Nephron progenitor cell (in vitro differentiated cells): ENCODE measurements around the gene LRCOL1.
A peak's percentile ranks its signal among the peaks of the same experiment; 100 is the strongest.

Source experiments
- DNase-seq: peaks from one replicate; pipeline ENCODE4 v3.0.0; 2021
- H3K27ac Mint-ChIP-seq: 2 replicates; pipeline ENCODE4 v1.8.0; 2021; ENCODE audit warnings: mild to moderate bottlenecking, moderate library complexity, mixed read lengths
- H3K27me3 Mint-ChIP-seq: 2 replicates; pipeline ENCODE4 v1.8.0; 2021; ENCODE audit warnings: mild to moderate bottlenecking, low read depth, mixed read lengths; ENCODE audit not compliant: poor library complexity
- H3K36me3 Mint-ChIP-seq: 2 replicates; pipeline ENCODE4 v1.8.0; 2021; ENCODE audit warnings: low read depth, mixed read lengths
- H3K4me1 Mint-ChIP-seq: 2 replicates; pipeline ENCODE4 v1.8.0; 2021; ENCODE audit warnings: mixed read lengths
- H3K4me3 Mint-ChIP-seq: 2 replicates; pipeline ENCODE4 v1.8.0; 2021; ENCODE audit warnings: mild to moderate bottlenecking, moderate library complexity, mixed read lengths
- H3K9me3 Mint-ChIP-seq: 2 replicates; pipeline ENCODE4 v1.8.0; 2021; ENCODE audit warnings: mild to moderate bottlenecking, moderate library complexity, mixed read lengths
- TF ChIP-seq, protein P1 (sequence below): fragments of 200-600 bp; sonication (generic); IDR thresholded peaks from 2 replicates; pipeline ENCODE4 v1.5.0; 2021; ENCODE audit warnings: antibody characterized with exemption

The LRCOL1 gene

GRCh38 chr12:132561427-132562156, 48.8 kb downstream of the LRCOL1 start:
- Mint-ChIP-seq H3K4me3 (peak overlapping the region; percentile 86), H3K27me3 (peaks cover 2% of the 10 kb centered on the region), H3K4me1 (peaks cover 32% of the 10 kb centered on the region), H3K27ac (no peak overlapping the region), H3K36me3 (peaks cover 14% of the 10 kb centered on the region), H3K9me3 (no peaks in the 10 kb centered on the region)
- TF ChIP-seq, protein P1, sequence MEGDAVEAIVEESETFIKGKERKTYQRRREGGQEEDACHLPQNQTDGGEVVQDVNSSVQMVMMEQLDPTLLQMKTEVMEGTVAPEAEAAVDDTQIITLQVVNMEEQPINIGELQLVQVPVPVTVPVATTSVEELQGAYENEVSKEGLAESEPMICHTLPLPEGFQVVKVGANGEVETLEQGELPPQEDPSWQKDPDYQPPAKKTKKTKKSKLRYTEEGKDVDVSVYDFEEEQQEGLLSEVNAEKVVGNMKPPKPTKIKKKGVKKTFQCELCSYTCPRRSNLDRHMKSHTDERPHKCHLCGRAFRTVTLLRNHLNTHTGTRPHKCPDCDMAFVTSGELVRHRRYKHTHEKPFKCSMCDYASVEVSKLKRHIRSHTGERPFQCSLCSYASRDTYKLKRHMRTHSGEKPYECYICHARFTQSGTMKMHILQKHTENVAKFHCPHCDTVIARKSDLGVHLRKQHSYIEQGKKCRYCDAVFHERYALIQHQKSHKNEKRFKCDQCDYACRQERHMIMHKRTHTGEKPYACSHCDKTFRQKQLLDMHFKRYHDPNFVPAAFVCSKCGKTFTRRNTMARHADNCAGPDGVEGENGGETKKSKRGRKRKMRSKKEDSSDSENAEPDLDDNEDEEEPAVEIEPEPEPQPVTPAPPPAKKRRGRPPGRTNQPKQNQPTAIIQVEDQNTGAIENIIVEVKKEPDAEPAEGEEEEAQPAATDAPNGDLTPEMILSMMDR = peak; percentile 19
- DNase-seq = peak; percentile 58

GRCh38 chr12:132560614-132561426, 49.6 kb downstream of the LRCOL1 start:
- peaks cover 10% of the 10 kb centered on the region for H3K36me3 Mint-ChIP-seq
- peaks cover 28% of the 10 kb centered on the region for H3K4me1 Mint-ChIP-seq
- no peaks in the 10 kb centered on the region for H3K9me3 Mint-ChIP-seq
- H3K27me3 Mint-ChIP-seq = peaks cover 2% of the 10 kb centered on the region
- DNase-seq = peak; percentile 91
- TF ChIP-seq, protein P1 = peak; percentile 90
- H3K27ac Mint-ChIP-seq = no peak overlapping the region
- peak overlapping the region; percentile 86 for H3K4me3 Mint-ChIP-seq

DNA sequence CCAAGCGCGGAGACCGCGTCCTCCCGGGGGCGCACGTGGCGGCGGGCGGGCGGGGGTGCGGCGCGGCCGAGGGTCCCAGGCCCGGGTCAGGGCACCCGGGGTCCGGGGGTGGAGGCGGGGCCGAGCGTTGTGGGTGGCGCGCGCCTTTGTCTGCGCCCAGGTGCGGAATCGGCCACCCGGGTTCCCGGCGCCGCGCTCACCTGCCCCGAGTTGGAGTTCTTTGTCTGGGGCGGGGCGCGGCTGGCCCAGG, 50.1 kb downstream of the LRCOL1 start:
- H3K9me3 Mint-ChIP-seq = no peaks in the 10 kb centered on the region
- H3K27me3 Mint-ChIP-seq = peaks cover 6% of the 10 kb centered on the region
- H3K4me1 Mint-ChIP-seq = peaks cover 22% of the 10 kb centered on the region
- H3K36me3 Mint-ChIP-seq = peaks cover 5% of the 10 kb centered on the region
- TF ChIP-seq, protein P1 = no peak
- H3K4me3 Mint-ChIP-seq = peak overlapping the region; percentile 75
- H3K27ac Mint-ChIP-seq = no peak overlapping the region
- DNase-seq = peak; percentile 64

- Mint-ChIP-seq H3K36me3 (no peaks in the 10 kb centered on the region), H3K9me3 (no peaks in the 10 kb centered on the region), H3K27me3 (peaks cover 6% of the 10 kb centered on the region), H3K27ac (no peak overlapping the region), H3K4me3 (peak overlapping the region; percentile 75), H3K4me1 (peaks cover 18% of the 10 kb centered on the region)
- peak; percentile 74 for DNase-seq
- TF ChIP-seq, protein P1 = no peak
Measured at GRCh38 chr12:132559652-132560363, 50.6 kb downstream of the LRCOL1 start.

- TF ChIP-seq, protein P1 = no peak
- H3K27me3 Mint-ChIP-seq = peaks cover 6% of the 10 kb centered on the region
- H3K27ac Mint-ChIP-seq = no peak overlapping the region
- H3K4me1 Mint-ChIP-seq = peaks cover 17% of the 10 kb centered on the region
- peak overlapping the region; percentile 70 for H3K4me3 Mint-ChIP-seq
- H3K9me3 Mint-ChIP-seq = no peaks in the 10 kb centered on the region
- no peaks in the 10 kb centered on the region for H3K36me3 Mint-ChIP-seq
- DNase-seq = peak; percentile 36
Measured at GRCh38 chr12:132558861-132559623, 51.3 kb downstream of the LRCOL1 start.
